Renal pelvis (tissue), 4 donors: Measurements from ENCODE around the gene FZR1. TPM values are rescaled to one million over a fixed set of nuclear protein-coding genes. Genes with fewer than 3 reads are reported as not detected.

Experiments
- DNase-seq: peaks from one replicate; pipeline ENCODE4 v3.0.0-alpha.2; 2013
- polyA plus RNA-seq, 3 donors: library from polyadenylated mRNA; unstranded; fragments of 120-200 nt; gene quantifications; one replicate each; pipeline ENCODE4 v1.2.1, GENCODE V29; 2013; ENCODE audit not compliant: insufficient read length in 3 of 3

FZR1 gene
- polyA plus RNA-seq, 3 donors = 47.3 to 67.5 (median 56.9) TPM

DNA sequence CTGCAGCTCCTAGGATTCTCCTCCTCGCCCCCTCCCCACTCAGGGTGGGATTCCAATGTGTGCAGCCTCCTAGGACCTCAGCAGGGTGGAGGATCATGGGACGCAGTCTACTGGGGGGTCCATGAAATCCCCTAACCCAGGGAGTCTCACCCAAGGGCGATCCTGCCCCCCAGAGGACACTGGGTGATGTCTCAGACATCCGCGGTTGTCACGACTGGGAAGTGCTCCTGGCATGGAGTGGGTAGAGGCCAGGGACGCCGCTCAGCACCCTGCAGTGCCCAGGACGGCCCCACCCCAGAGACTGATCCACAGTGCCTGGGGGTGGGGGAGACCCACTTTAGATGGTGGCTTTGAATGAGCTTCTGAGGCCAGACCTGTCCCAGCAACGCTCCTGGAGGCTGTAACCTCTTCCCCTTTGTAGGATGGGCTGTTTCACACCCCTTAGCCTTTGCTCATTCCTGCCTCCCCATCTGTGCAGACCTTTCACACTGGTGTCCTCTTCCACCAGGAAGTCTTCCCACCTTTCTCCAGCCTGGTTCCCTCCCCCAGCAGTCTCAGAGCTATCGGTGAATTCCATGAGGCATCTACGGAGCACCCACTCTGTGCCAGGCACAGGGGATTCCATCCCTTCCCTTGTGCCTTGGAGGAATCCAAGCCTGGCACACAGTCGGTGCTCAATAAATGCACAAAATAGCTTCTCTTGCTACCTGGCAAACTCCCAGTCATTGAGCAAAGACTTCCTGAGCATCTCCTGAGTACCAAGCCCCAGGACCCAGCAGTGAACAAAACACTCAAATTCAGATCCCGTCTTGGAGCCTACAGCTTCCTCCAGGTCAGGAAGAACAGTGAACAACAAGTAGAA, 36.2 kb upstream of the FZR1 start:
- DNase-seq = no peak

DNA sequence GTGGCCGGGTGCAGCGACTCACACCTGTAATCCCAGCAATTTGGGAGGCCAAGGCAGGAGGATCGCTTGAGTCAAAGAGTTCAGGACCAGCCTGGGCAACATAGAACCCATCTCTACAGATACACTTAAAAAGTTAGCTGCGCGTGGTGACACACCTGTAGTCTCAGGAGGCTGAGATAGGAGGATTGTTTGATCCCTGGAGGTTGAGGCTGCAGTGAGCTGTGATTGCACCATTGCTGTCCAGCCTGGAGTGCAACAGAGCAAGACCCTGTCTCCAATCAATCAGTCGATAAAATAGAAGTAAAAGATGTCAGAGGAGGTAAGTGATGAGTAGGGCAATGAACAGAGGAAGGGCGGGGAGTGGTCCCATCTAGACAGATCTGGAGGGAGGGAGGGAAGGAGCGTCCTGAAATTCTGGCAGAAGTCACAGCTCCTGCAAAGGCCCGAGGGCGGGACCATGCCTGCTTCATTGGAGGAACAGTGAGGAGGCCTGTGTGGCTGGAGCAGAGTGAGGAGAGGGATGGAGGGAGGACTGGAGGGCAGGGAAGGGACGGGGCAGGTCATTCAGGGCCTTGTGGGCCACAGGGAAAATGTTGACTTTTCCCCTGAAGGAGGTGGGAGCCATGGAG, 35.5 kb upstream of the FZR1 start:
- DNase-seq = no peak

- DNase-seq = no peak
These were observed 34.0 kb upstream of the FZR1 start for GRCh38 chr19:3471954-3472655.

DNA sequence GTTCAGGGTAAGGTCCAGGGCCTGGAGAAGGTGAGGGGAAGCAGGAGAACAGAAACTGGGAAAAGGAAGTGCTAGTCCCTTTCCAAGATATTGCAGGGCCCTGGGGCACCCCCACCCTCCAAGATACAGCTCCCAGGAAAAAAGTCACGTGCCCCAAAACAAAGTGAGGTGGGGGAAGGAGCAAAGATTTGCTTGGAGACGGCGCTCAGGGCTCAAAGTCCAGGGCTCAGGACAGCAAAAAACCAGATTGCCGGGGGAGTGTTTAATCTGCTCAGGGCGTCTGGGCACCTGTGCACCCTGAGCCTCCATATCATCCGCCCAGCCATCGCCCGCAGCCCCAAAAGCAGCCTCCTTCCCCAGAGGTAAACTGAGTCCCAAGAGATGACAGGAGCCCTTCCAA, 32.1 kb upstream of the FZR1 start:
- DNase-seq = no peak

- no peak for DNase-seq
These were observed 31.5 kb upstream of the FZR1 start for GRCh38 chr19:3474614-3475013.

DNA sequence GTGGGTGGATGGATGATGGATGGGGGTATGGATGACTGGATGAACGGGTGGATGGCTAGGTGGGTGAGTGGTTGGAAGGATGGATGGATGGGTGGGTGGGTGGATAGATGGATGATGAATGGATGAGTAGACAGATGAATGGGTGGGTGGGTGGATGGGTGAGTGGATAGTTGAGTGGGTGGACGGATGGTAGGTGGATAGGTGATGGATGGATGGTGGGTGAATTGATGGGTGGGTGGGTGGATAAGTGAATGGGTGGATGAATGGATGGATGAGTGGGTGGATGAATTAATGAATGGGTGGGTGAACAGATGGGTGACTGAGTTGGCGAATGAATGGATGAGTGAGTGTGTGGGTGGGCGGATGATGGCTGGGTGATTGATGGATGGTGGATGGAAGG, 30.7 kb upstream of the FZR1 start:
- no peak for DNase-seq

DNA sequence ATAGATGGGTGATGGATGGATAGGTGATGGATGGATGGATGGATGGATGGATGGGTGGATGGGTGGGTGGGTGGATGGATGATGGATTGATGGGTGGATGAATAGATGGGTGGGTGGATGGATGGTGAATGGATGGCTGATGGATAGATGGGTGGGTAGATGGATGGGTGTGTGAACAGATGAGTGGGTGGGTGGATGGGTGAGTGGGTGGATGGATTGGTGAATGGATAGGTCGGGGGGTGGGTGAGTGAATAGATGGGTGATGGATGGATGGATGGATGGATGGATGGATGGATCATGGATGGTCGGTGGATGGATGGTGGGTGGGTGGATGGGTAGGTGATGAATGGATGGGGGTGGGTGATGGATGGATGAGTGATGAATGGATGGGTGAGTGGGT, 29.3 kb upstream of the FZR1 start:
- no peak for DNase-seq

GRCh38 chr19:3477506-3477905, 28.6 kb upstream of the FZR1 start:
- no peak for DNase-seq

GRCh38 chr19:3477951-3478350, 28.2 kb upstream of the FZR1 start:
- no peak for DNase-seq

DNA sequence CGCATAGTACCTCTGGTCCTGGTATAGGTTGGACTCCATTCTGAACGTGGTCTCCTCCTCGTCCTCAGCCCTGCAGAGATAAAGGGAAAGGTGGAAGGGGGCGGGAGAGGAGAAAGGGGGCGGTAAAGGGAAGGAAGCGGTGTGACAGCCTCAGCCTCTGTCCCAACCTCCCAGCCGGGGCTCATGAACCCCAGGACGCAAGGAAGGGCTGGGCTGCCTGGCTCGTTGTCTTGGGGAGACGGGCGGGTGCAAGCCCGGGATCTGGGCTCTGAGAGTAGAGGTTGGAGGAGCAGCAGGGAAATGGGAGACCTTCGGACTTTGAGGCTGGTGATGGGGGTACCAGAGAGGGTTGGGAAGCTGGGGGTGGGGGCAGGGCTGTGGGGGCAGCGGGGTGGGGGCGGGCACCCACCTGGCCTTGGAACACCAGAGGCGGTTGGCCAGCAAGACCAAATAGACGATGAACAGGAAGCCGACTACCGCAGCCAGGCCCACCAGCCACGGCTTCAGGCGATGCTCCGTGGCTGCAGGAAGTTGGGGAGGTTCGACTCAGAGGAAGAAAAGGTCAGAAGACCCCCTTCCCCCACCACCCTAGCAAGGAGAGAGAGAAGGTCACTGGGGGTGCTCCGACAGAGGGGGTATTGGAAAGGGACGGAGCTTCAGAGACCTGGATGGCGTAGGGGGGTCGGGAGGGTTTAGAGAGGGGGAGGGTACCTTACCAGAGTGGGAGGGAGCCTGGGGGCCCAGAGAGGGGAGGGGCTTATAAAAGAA, 27.5 kb upstream of the FZR1 start:
- no peak for DNase-seq

DNA sequence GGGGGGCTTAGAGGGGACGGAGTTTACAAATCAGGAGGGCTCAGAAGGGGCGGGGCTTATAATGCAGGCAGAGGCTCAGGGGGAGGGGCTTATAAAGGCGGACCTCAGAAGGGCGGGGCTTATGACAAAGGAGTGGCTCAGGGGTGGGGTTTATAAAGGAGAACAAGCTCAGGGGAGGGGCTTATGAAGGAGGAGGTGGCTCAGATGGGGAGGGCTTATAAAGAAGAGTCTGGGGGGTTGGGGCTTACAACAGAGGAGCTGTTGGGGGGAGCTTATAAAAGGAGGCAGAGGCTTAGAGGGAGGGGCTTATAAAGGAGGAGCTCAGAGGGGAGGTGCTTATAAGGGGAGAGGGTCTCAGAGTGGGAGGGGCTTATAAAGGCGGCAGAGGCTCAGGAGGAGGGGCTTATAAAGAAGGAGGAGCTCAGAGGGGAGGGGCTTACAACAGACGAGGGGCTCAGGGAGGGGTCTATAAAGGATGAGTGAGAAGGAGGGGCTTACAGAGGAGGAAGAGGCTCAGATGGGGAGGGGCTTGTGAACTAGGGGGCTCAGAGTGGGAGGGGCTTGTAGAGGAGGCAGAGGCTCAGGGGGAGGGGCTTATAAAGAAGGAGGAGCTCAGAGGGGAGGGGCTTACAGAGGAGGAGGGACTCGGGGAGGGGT, 26.8 kb upstream of the FZR1 start:
- DNase-seq = no peak

GRCh38 chr19:3479834-3480215, 26.3 kb upstream of the FZR1 start:
- DNase-seq = no peak

DNA sequence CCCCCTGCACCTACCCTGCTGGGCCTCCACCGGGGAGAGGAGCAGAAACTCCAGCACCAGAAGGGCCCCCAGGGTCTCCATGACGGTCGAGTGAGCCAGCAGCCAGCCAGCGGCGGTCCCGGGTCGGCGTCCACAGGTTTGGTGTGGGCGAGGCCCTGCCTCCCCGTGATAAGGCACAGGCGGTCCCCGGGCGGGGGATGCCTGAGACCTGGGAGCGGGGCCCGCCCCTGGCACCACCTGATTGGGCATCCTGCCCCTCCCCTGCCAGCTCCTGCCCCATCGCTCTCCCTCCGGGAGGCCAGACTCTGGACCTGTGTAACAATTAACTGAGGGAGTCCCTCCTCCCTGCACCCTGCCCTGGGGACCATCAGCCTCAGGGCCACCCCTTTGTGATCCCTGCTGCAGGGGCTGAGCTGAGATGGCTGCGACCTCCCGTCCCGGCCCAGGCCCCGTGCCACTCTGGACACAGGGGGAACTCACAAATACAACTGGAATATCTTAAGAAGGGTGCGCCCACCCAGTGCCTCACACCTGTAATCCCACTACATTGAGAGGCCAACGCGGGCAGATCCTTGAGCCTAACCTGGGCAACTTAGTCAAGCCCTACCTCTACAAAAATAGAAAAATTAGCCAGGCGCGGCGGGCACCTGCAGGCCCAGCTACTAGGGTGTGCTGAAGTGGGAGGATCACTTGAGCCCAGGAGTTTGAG, 25.6 kb upstream of the FZR1 start, which contains the start of gene SMIM24:
Gene SMIM24, minus strand, starts transcription at position 143 of the 709 bp plus-strand sequence. Its CDS starts 62 bp downstream, at position 81.
- DNase-seq = no peak

- no peak for DNase-seq
These were observed 24.6 kb upstream of the FZR1 start for GRCh38 chr19:3481241-3482090.

DNA sequence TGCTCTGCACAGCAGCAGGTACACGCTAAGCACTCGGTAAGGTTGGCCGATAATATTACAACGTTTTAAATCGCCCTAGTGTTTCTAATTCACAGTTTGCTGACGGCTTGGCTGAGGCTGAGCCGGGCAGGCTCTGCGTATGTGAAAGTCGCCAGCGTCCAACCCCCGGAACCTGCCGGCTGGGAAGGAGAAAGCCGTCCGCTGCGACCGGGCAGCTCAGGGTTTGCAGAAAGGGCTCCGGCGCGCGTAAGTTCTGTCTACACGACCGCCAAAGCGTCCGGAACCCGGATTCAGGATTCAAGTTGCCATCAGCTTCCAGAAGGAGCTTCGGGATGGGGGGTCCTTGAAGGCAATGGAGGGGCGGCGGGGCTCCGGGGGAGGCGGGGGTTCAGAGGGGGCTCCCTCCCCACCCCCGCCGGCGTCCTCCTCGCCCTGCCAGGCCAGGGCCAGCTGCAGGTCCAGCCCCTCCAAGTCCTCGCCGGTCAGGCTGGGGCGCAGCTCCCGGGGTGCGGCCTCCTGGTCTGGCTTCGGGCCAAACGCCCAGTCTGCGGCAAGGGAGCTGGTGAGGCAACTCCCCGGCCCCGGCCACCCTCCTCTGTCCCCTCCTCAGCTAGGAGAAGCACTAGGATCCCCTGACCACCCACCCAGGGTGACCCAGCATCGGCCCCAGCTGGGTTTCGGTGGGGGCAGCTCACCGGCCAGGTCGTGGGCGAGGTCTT, 23.4 kb upstream of the FZR1 start:
- DNase-seq = no peak

DNA sequence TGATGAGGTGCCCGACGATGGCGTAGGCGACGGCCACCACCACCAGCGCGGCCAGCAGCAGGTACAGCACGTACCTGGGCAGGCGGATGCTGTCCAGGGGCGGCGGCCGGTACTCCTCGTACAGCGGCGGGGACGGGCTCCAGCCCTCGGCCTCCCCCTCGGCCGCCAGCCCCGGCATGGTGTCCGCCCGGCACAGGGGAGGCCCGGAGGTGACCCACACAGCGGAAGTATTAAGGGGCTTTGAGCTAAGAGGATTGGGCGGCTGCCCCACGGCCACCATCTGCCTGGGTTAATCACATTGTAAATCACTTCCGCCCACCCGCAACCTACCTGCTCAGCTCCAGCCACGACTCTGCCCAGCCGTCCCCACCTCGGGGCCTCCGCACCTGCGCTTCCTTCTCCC, 22.9 kb upstream of the FZR1 start, which contains the start of gene SMIM44:
Gene SMIM44, minus strand, starts transcription at position 216 of the 403 bp plus-strand sequence. Its CDS starts 38 bp downstream, at position 178.
- no peak for DNase-seq

DNA sequence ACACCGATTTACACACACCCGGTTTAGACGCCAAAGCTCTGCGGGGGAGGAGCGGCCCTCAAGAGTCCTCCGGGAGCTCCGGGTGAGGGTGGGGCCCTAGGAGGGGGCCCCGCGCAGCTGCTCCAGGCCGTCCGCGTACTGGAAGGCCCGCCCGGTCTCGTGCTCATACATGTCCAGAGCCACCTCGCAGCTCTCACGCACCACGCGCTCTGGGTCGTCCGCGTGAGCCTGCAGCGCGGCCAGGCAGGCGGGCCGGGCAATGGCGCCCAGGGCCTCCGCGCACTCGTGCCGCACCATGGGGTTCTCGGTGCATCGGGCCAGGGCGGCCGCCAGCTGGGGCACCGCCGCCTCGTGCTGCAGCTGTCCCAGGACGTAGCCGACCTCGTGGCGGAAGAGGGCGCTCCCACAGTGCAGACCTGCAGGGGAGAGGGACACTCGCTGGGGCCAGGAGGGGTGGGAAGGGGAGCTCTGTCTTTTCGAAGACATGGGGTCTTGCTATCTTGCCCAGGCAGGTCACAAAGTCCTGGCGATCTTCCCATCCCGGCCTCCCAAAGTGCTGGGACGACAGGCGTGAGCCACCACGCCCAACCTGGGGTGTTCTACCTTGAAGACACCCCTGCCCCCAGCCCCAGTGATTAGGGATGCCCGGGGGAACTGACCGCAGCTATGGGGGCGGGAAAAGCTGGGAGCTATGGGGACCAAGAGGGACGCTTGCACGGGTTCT, 14.6 kb upstream of the FZR1 start:
- DNase-seq = no peak

DNA sequence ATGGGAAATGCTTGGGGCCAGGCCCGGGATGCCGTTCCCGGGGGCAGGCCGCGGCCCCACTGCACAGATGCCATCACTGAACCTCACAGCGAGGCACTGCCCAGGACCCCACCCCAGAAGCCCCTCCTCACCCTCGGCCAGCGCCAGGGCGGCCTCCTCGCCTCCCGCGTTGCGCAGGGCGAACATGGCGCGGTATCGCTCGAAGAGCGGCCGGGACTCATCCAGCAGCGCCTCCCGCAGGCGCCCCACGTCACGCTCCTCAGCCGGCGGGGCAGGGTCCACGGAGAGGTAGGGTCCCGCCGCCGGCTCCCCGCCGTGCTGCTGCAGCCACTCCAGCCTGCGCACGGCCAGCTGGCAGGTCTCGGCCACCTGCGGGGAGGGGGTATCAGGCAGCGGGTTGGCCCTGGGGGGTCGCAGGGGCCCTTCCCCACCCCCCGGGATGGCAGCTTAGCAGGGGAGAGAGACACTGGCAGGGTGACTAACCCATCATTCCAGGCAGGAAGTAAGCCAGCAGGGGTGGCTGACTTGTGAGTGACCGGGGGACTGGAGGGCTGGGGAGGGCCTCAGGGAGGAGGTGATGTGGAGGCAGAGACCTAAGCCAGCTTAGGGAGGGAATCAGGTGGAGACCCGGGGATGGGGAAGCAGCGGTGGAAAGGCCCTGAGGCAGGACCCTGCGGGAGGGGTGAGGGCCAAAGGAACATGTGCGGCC, 13.8 kb upstream of the FZR1 start:
- DNase-seq = no peak
